KMS-11 (cell line): Measurements from ENCODE around the gene CLHC1.
"Not testable (repeated sequence)": the region's sequence is repeated elsewhere in the genome, so short reads cannot be mapped to it uniquely, and the experiment has no call there.

ENCODE experiments used
- H2AFZ ChIP-seq: fragments of 200-600 bp; sonication (generic); 2 replicates; pipeline ENCODE4 v1.6.1; 2016; ENCODE audit warnings: antibody characterized with exemption, mixed run types, low read depth
- H3K27ac ChIP-seq: fragments of 200-600 bp; sonication (generic); 2 replicates; pipeline ENCODE4 v1.6.1; 2016; ENCODE audit warnings: mild to moderate bottlenecking, mixed run types
- H3K27me3 ChIP-seq: fragments of 200-600 bp; sonication (generic); 2 replicates; pipeline ENCODE4 v1.6.1; 2017; ENCODE audit warnings: mild to moderate bottlenecking, low read depth, mixed run types, moderate library complexity; ENCODE audit not compliant: insufficient read depth
- H3K36me3 ChIP-seq: fragments of 200-600 bp; sonication (generic); 2 replicates; pipeline ENCODE4 v1.6.1; 2017; ENCODE audit warnings: mild to moderate bottlenecking, mixed run types; ENCODE audit not compliant: insufficient read depth
- H3K4me1 ChIP-seq: fragments of 200-600 bp; sonication (generic); 2 replicates; pipeline ENCODE4 v1.6.1; 2016; ENCODE audit warnings: mild to moderate bottlenecking, low read depth, mixed run types; ENCODE audit not compliant: poor library complexity, severe bottlenecking
- H3K4me2 ChIP-seq: fragments of 200-600 bp; sonication (generic); 2 replicates; pipeline ENCODE4 v1.7.0; 2016; ENCODE audit warnings: mild to moderate bottlenecking, mixed run types
- H3K4me3 ChIP-seq: fragments of 200-600 bp; sonication (generic); IDR thresholded peaks from 2 replicates; pipeline ENCODE4 v1.6.1; 2017; ENCODE audit warnings: low read depth, low read length, mixed read lengths; ENCODE audit not compliant: insufficient read depth
- H3K79me2 ChIP-seq: fragments of 200-600 bp; sonication (generic); 2 replicates; pipeline ENCODE4 v1.6.1; 2016; ENCODE audit warnings: low read depth, mixed run types; ENCODE audit not compliant: insufficient read depth
- H3K9ac ChIP-seq: fragments of 200-600 bp; sonication (generic); 2 replicates; pipeline ENCODE4 v1.6.1; 2016; ENCODE audit warnings: mild to moderate bottlenecking, mixed run types
- H4K20me1 ChIP-seq: fragments of 200-600 bp; sonication (generic); 2 replicates; pipeline ENCODE4 v1.6.1; 2016; ENCODE audit warnings: mild to moderate bottlenecking, mixed run types; ENCODE audit not compliant: insufficient read depth
- CTCF ChIP-seq: fragments of 200-600 bp; sonication (generic); conservative IDR thresholded peaks from 2 replicates; pipeline ENCODE4 v1.6.1; 2017; ENCODE audit warnings: low read depth, mild to moderate bottlenecking, antibody characterized with exemption, low read length, moderate library complexity, mixed read lengths

The CLHC1 gene

GRCh38 chr2:55269645-55269990, 37.5 kb upstream of the CLHC1 start:
- no peak for TF ChIP-seq CTCF
- Histone ChIP-seq H2AFZ (peak overlapping the region; percentile 78), H3K9ac (peak overlapping the region; percentile 87), H3K4me3 (peak overlapping the region; percentile 88), H4K20me1 (no peaks in the 10 kb centered on the region), H3K27me3 (no peaks in the 10 kb centered on the region), H3K79me2 (peaks cover 14% of the 10 kb centered on the region; the same call in 1 of the 2 replicates), H3K27ac (peak overlapping the region; percentile 76), H3K4me2 (peak overlapping the region; percentile 81), H3K4me1 (peaks cover 21% of the 10 kb centered on the region), H3K36me3 (0 out of 2 replicates have a peak, but pooled peaks cover 10% of the 10 kb centered on the region)

GRCh38 chr2:55268907-55269644, 37.0 kb upstream of the CLHC1 start, which contains the start of gene MTIF2:
TSS of gene MTIF2 (minus strand) at chr2:55269231. CDS start at chr2:55263858, 5,373 bp downstream.
- peaks cover 14% of the 10 kb centered on the region; the same call in 1 of the 2 replicates for H3K79me2 ChIP-seq
- H3K9ac ChIP-seq, result peak within 1 kb of the TSS; percentile 87
- no peaks in the 10 kb centered on the region for H3K27me3 ChIP-seq
- H4K20me1 ChIP-seq, result no peaks in the 10 kb centered on the region
- peaks cover 21% of the 10 kb centered on the region for H3K4me1 ChIP-seq
- H3K4me2 ChIP-seq, result peak within 1 kb of the TSS; percentile 81
- peak within 1 kb of the TSS; percentile 78 for H2AFZ ChIP-seq
- peak within 1 kb of the TSS; percentile 96 for H3K4me3 ChIP-seq
- TF ChIP-seq CTCF, result no peak; the same call in 1 of the 2 replicates
- 0 out of 2 replicates have a peak, but pooled peaks cover 10% of the 10 kb centered on the region for H3K36me3 ChIP-seq
- peak within 1 kb of the TSS; percentile 76 for H3K27ac ChIP-seq

GRCh38 chr2:55268288-55268906, 36.3 kb upstream of the CLHC1 start:
- no peak for TF ChIP-seq CTCF

GRCh38 chr2:55259586-55259985, 27.5 kb upstream of the CLHC1 start:
- H3K27ac ChIP-seq, H3K4me1 ChIP-seq, H3K27me3 ChIP-seq, H4K20me1 ChIP-seq, H3K4me3 ChIP-seq, H3K79me2 ChIP-seq, H2AFZ ChIP-seq, H3K9ac ChIP-seq, H3K4me2 ChIP-seq: not testable (repeated sequence)
- H3K36me3 ChIP-seq, result peaks cover 10% of the 10 kb centered on the region

More at GRCh38 chr2:55268288-55268906, 36.3 kb upstream of the CLHC1 start:
- Histone ChIP-seq H2AFZ (peak overlapping the region; percentile 78), H3K27me3 (no peaks in the 10 kb centered on the region), H4K20me1 (no peaks in the 10 kb centered on the region), H3K27ac (peak overlapping the region; percentile 76), H3K79me2 (peaks cover 14% of the 10 kb centered on the region; the same call in 1 of the 2 replicates), H3K9ac (peak overlapping the region; percentile 87), H3K4me2 (peak overlapping the region; percentile 81), H3K4me3 (peak overlapping the region; percentile 96), H3K36me3 (peaks cover 15% of the 10 kb centered on the region; the same call in 1 of the 2 replicates), H3K4me1 (peaks cover 21% of the 10 kb centered on the region)
